Kidney glomerular epithelial cell (primary cell): ENCODE measurements around the gene ILK.
A peak's percentile ranks its signal among the peaks of the same experiment; 100 is the strongest.

ENCODE experiments used
- DNase-seq: peaks from one replicate; lab custom pipeline; 2025; lab: John Stamatoyannopoulos, UW

The ILK gene

GRCh38 chr11:6606471-6607189, 3.1 kb downstream of the ILK start:
- peak; percentile 98 for DNase-seq

- no peak for DNase-seq
Observed at GRCh38 chr11:6607190-6607795, 3.7 kb downstream of the ILK start.

- no peak for DNase-seq
Observed at GRCh38 chr11:6608011-6608410, 4.4 kb downstream of the ILK start.

GRCh38 chr11:6608726-6609501, 5.3 kb downstream of the ILK start:
- DNase-seq, result no peak

- DNase-seq, result no peak
Observed at GRCh38 chr11:6609502-6610015, 6.0 kb downstream of the ILK start.

GRCh38 chr11:6610591-6610990, 7.0 kb downstream of the ILK start:
- DNase-seq, result no peak

- peak; percentile 13 for DNase-seq
Observed at GRCh38 chr11:6611092-6611962, 7.8 kb downstream of the ILK start.

GRCh38 chr11:6611963-6612212, 8.3 kb downstream of the ILK start:
- no peak for DNase-seq

- DNase-seq, result peak; percentile 89
Observed at GRCh38 chr11:6612213-6613041, 8.9 kb downstream of the ILK start, which contains the start of gene TAF10. TSS of gene TAF10 (minus strand) at chr11:6612216. CDS start at chr11:6612189, 27 bp downstream.

GRCh38 chr11:6613496-6613895, 9.9 kb downstream of the ILK start:
- DNase-seq, result no peak

GRCh38 chr11:6614446-6614845, 10.9 kb downstream of the ILK start:
- no peak for DNase-seq

GRCh38 chr11:6615046-6615445, 11.5 kb downstream of the ILK start:
- no peak for DNase-seq

GRCh38 chr11:6615882-6616585, 12.5 kb downstream of the ILK start:
- no peak for DNase-seq

GRCh38 chr11:6616596-6617250, 13.1 kb downstream of the ILK start:
- DNase-seq, result no peak

GRCh38 chr11:6617315-6617781, 13.8 kb downstream of the ILK start:
- no peak for DNase-seq

GRCh38 chr11:6618117-6619003, 14.8 kb downstream of the ILK start:
- DNase-seq, result peak; percentile 14

GRCh38 chr11:6619004-6619745, 15.6 kb downstream of the ILK start, which contains the start of gene TPP1:
TSS of gene TPP1 (minus strand) at chr11:6619422. CDS start at chr11:6619400, 22 bp downstream.
- DNase-seq, result peak; percentile 89

GRCh38 chr11:6620636-6621035, 17.1 kb downstream of the ILK start:
- no peak for DNase-seq
